ENCODE measurements around the gene ZMYND19. TPM values are rescaled to one million over a fixed set of nuclear protein-coding genes. Genes with fewer than 3 reads are reported as not detected.
"Not testable (repeated sequence)": the region's sequence is repeated elsewhere in the genome, so short reads cannot be mapped to it uniquely, and the experiment has no call there.

Gene ZMYND19
- total and polyA plus RNA-seq, 2 donors (not counting 3 experiments of a cell fraction or from before 2014, with no cell fraction given) = 22.8 to 32.6 TPM

- no TSS peak for BruUV-seq (replicated peaks)
- no peaks in the 10 kb centered on the region for H3K9me3 ChIP-seq (replicated peaks; ENCODE audit: control insufficient read depth, insufficient read depth, low read length)
- FAIRE-seq = no peak
- no peaks in the 10 kb centered on the region for H3K79me2 ChIP-seq (ENCODE audit: control insufficient read depth, insufficient read depth, low read length)
- H3K9ac ChIP-seq (replicated peaks; ENCODE audit: extremely low read depth, insufficient read depth, low read length) = no peak overlapping the region
- H3K4me1 ChIP-seq (ENCODE audit: control insufficient read depth, extremely low read depth, insufficient read depth, low read length) = peaks cover 2% of the 10 kb centered on the region
- no peak overlapping the region for H3K4me3 ChIP-seq (replicated peaks in 1 of 3; ENCODE audit: insufficient read depth in 1 of 3, low read depth in 1 of 3, low read length in 3 of 3)
- no peaks in the 10 kb centered on the region for H4K20me1 ChIP-seq (replicated peaks; ENCODE audit: control insufficient read depth, extremely low read depth, insufficient read depth, low read length)
- no peaks in the 10 kb centered on the region for H3K9me1 ChIP-seq (replicated peaks; ENCODE audit: control insufficient read depth, extremely low read depth, insufficient read depth, low read length)
- dilution Hi-C loops (cut with MboI; ENCODE audit: extremely low pct_ligation_motif_present, low sequenced_read_pairs) (no loop called here), intact Hi-C loops (cut with micrococcal nuclease) (no loop called here)
- ChIA-PET CTCF (interaction anchor here (1.3 kb wide), 1 partner anchor 15 kb away, joined by 3 read pairs; no protein-coding TSS in a partner anchor), POLR2A (no interaction called here)
- no peak overlapping the region for H2AFZ ChIP-seq (ENCODE audit: low read depth, low read length)
- no peak overlapping the region for H3K4me2 ChIP-seq (ENCODE audit: insufficient read depth, low read length)
- no peak for TF ChIP-seq JUN (IDR thresholded peaks at IDR 0.05; ENCODE audit: borderline replicate concordance, insufficient read depth, insufficient read length, low read depth)
- DNase-seq (ENCODE audit: low read depth, low spot score) = no peak
- no peaks in the 10 kb centered on the region for H3K36me3 ChIP-seq (ENCODE audit: control insufficient read depth in 2 of 2, extremely low read depth in 1 of 2, insufficient read depth in 2 of 2, low read length in 2 of 2)
- no peaks in the 10 kb centered on the region for H3K27me3 ChIP-seq (ENCODE audit: control insufficient read depth in 2 of 2, insufficient read depth in 2 of 2, low read length in 2 of 2)
- no peak overlapping the region for H3K27ac ChIP-seq (ENCODE audit: insufficient read depth, low read depth, low read length)
Measured at GRCh38 chr9:137538058-137538457, 52.3 kb downstream of the ZMYND19 start.

GRCh38 chr9:137536594-137537131, 53.6 kb downstream of the ZMYND19 start:
- not testable (repeated sequence) for H3K79me2 ChIP-seq (ENCODE audit: control insufficient read depth, insufficient read depth, low read length)

More at GRCh38 chr9:137536594-137537131, 53.6 kb downstream of the ZMYND19 start:
- H3K27ac ChIP-seq (ENCODE audit: insufficient read depth, low read depth, low read length); FAIRE-seq; H3K36me3 ChIP-seq (ENCODE audit: control insufficient read depth in 2 of 2, extremely low read depth in 1 of 2, insufficient read depth in 2 of 2, low read length in 2 of 2); H3K4me2 ChIP-seq (ENCODE audit: insufficient read depth, low read length); H3K9me3 ChIP-seq (replicated peaks; ENCODE audit: control insufficient read depth, insufficient read depth, low read length); H3K4me3 ChIP-seq (replicated peaks in 1 of 3; ENCODE audit: insufficient read depth in 1 of 3, low read depth in 1 of 3, low read length in 3 of 3); DNase-seq (ENCODE audit: low read depth, low spot score); POLR2A ChIA-PET; dilution Hi-C loops (cut with MboI; ENCODE audit: extremely low pct_ligation_motif_present, low sequenced_read_pairs); intact Hi-C loops (cut with micrococcal nuclease); H3K4me1 ChIP-seq (ENCODE audit: control insufficient read depth, extremely low read depth, insufficient read depth, low read length); H3K27me3 ChIP-seq (ENCODE audit: control insufficient read depth in 2 of 2, insufficient read depth in 2 of 2, low read length in 2 of 2); H3K9ac ChIP-seq (replicated peaks; ENCODE audit: extremely low read depth, insufficient read depth, low read length); H3K9me1 ChIP-seq (replicated peaks; ENCODE audit: control insufficient read depth, extremely low read depth, insufficient read depth, low read length); H2AFZ ChIP-seq (ENCODE audit: low read depth, low read length); BruUV-seq (replicated peaks); H4K20me1 ChIP-seq (replicated peaks; ENCODE audit: control insufficient read depth, extremely low read depth, insufficient read depth, low read length): not testable (repeated sequence)
- CTCF ChIA-PET = interaction anchor here (1.3 kb wide), 1 partner anchor 14 kb away, joined by 3 read pairs; no protein-coding TSS in a partner anchor
